Liver (tissue), 9 donors: ENCODE data around the gene ZG16B. TPM values are rescaled to one million over a fixed set of nuclear protein-coding genes. Genes with fewer than 3 reads are reported as not detected.

Experiments used
- DNase-seq: peaks from one replicate; pipeline ENCODE4 v3.0.0-alpha.2; 2017; ENCODE audit warnings: low spot score
- H3K27ac ChIP-seq, 2 donors: one replicate each; pipeline ENCODE4 v1.7.0; 2013; ENCODE audit warnings: inconsistent platforms in 2 of 2, low read length in 2 of 2, control low read depth in 1 of 2, low read depth in 1 of 2, mild to moderate bottlenecking in 1 of 2
- H3K27me3 ChIP-seq, 4 donors: one replicate each; pipeline versions ENCODE4 v1.6.1 to v1.7.0; 2013; ENCODE audit warnings: low read length in 3 of 4, inconsistent platforms in 1 of 4, mild to moderate bottlenecking in 1 of 4, moderate library complexity in 1 of 4; ENCODE audit not compliant: control insufficient read depth in 4 of 4, insufficient read depth in 4 of 4
- H3K36me3 ChIP-seq, 4 donors: one replicate each; pipeline versions ENCODE4 v1.6.1 to v1.7.0; 2013; ENCODE audit warnings: low read length in 3 of 4, mild to moderate bottlenecking in 3 of 4, low read depth in 1 of 4, moderate library complexity in 1 of 4; ENCODE audit not compliant: control insufficient read depth in 4 of 4, insufficient read depth in 3 of 4
- H3K4me1 ChIP-seq, 4 donors: one replicate each; pipeline versions ENCODE4 v1.6.1 to v1.7.0; 2013; ENCODE audit warnings: low read length in 3 of 4, mild to moderate bottlenecking in 3 of 4, moderate library complexity in 1 of 4; ENCODE audit not compliant: control insufficient read depth in 4 of 4, insufficient read depth in 4 of 4
- H3K4me3 ChIP-seq, 3 donors: one replicate each; pipeline versions ENCODE4 v1.6.1 to v1.7.0; 2013; ENCODE audit warnings: low read length in 3 of 3, control low read depth in 1 of 3, low read depth in 1 of 3, mild to moderate bottlenecking in 1 of 3
- H3K9ac ChIP-seq, 2 donors: one replicate each; pipeline ENCODE4 v1.7.0; 2013; ENCODE audit warnings: low read length in 2 of 2, mild to moderate bottlenecking in 2 of 2, moderate library complexity in 2 of 2, control low read depth in 1 of 2, low read depth in 1 of 2
- H3K9me3 ChIP-seq, 4 donors: one replicate each; pipeline versions ENCODE4 v1.6.1 to v1.7.0; 2013; ENCODE audit warnings: low read length in 3 of 4; ENCODE audit not compliant: control insufficient read depth in 4 of 4
- EGR1 ChIP-seq, 2 donors: IDR thresholded peaks; 2 replicates each; pipeline ENCODE4 v1.6.1; 2016 to 2018; ENCODE audit warnings: antibody characterized with exemption in 2 of 2, low read depth in 2 of 2
- FOXA1 ChIP-seq: IDR thresholded peaks from 2 replicates; pipeline ENCODE4 v1.6.1; 2016; ENCODE audit warnings: antibody characterized with exemption
- FOXA2 ChIP-seq: IDR thresholded peaks from 2 replicates; pipeline ENCODE4 v1.6.1; 2016; ENCODE audit warnings: antibody characterized with exemption
- GABPA ChIP-seq, 2 donors: IDR thresholded peaks in 1 of 2; conservative IDR thresholded peaks in 1 of 2; 2 replicates each; pipeline ENCODE4 v1.6.1; 2016; ENCODE audit warnings: antibody characterized with exemption in 2 of 2, mild to moderate bottlenecking in 1 of 2, moderate library complexity in 1 of 2
- HNF4A ChIP-seq, 2 donors: conservative IDR thresholded peaks; 2 replicates each; pipeline ENCODE4 v1.6.1; 2016; ENCODE audit warnings: antibody characterized with exemption in 2 of 2, mild to moderate bottlenecking in 2 of 2
- HNF4G ChIP-seq: IDR thresholded peaks from 2 replicates; pipeline ENCODE4 v1.6.1; 2016; ENCODE audit warnings: antibody characterized with exemption
- MAX ChIP-seq: IDR thresholded peaks from 2 replicates; pipeline ENCODE4 v1.6.1; 2016; ENCODE audit warnings: antibody characterized with exemption
- NR2F2 ChIP-seq: IDR thresholded peaks from 2 replicates; pipeline ENCODE4 v1.6.1; 2016; ENCODE audit warnings: antibody characterized with exemption
- RAD21 ChIP-seq, 2 donors: IDR thresholded peaks; 2 replicates each; pipeline ENCODE4 v1.6.1; 2016; ENCODE audit warnings: antibody characterized with exemption in 2 of 2, mild to moderate bottlenecking in 2 of 2
- RXRA ChIP-seq, 2 donors: IDR thresholded peaks; 2 replicates each; pipeline ENCODE4 v1.6.1; 2017 to 2018; ENCODE audit warnings: antibody characterized with exemption in 2 of 2, mild to moderate bottlenecking in 1 of 2
- SP1 ChIP-seq: IDR thresholded peaks from 2 replicates; pipeline ENCODE4 v1.6.1; 2018; ENCODE audit warnings: antibody characterized with exemption, mild to moderate bottlenecking
- YY1 ChIP-seq: IDR thresholded peaks from 2 replicates; pipeline ENCODE4 v1.6.1; 2016; ENCODE audit warnings: antibody characterized with exemption, mild to moderate bottlenecking
- WGBS: extraction: QIAGEN DNeasy Blood & Tissue Kit; methylation state at CpG from one replicate; pipeline ENCODE4 v1.1.7; 2013; 5-methylcytosine and 5-hydroxymethylcytosine counted together
- polyA plus RNA-seq, 2 donors: library from polyadenylated mRNA; stranded (reverse) in 1 of 2; unstranded in 1 of 2; fragments of 200-250 nt in 1 of 2; fragments of >200 nt in 1 of 2; fragmentation: Nextera tagmentation in 1 of 2; extraction: Ambion mirVana in 1 of 2; gene quantifications; one replicate each; pipeline versions ENCODE4 v1.2.1 to v1.2.3, GENCODE V29; 2013 to 2015
- total RNA-seq, 2 donors: library from RNA; depleted of rRNA; stranded (reverse); fragments of >200 nt; gene quantifications; one replicate each; pipeline ENCODE4 v1.2.3, GENCODE V29; 2014
- TF ChIP-seq, protein P1 (sequence below): fragments of 150-350 bp; IDR thresholded peaks from 2 replicates; pipeline ENCODE4 v1.5.1; 2017; ENCODE audit warnings: improper control_type of control experiment, low read depth, low read length; ENCODE audit not compliant: missing input control
- TF ChIP-seq, protein P2 (sequence below): IDR thresholded peaks from 2 replicates; pipeline ENCODE4 v1.6.1; 2016; ENCODE audit warnings: antibody characterized with exemption
- TF ChIP-seq, protein P3 (sequence below): IDR thresholded peaks from 2 replicates; pipeline ENCODE4 v1.6.1; 2016; ENCODE audit warnings: antibody characterized with exemption, mild to moderate bottlenecking
- donor health status: healthy.
- donor health status: healthy.
- donor health status: healthy.
- donor health status: healthy.
- donor health status: healthy.

Gene ZG16B
- total and polyA plus RNA-seq, 4 donors, result 0.24 to 0.79 (median 0.43) TPM

DNA sequence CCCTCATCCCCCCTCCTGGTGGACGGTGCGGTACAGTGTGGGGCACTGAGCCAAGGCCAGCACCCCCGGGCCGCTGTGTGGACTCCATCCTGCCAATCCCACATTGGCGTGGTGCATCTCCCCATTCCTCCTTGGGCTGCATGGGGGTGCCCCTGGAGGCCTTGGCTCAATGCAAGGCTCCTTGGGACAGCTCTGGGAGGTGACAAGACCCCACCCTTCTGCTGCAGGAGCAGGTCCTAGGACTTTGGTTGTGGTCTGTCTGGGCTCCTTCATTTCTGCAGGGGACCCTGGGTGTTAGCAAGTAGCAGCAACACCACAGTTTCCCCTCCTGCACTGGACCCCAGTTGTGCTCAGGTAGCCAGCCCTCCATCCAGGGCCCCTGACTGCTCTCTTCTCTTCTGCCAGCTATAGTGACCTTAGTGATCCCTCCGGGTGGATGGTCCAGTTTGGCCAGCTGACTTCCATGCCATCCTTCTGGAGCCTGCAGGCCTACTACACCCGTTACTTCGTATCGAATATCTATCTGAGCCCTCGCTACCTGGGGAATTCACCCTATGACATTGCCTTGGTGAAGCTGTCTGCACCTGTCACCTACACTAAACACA is 11.7 kb upstream of the ZG16B start:
- Histone ChIP-seq H3K27ac (no peak overlapping the region), H3K9ac (no peak overlapping the region), H3K36me3 (no peaks in the 10 kb centered on the region), H3K4me3 (no peak overlapping the region), H3K27me3 (peaks cover 0 to 3% (median 0%) of the 10 kb centered on the region in 4 donors), H3K9me3 (no peaks in the 10 kb centered on the region), H3K4me1 (no peaks in the 10 kb centered on the region)
- TF ChIP-seq FOXA2 (no peak), EGR1 (IDR thresholded peaks at IDR 0.05; ENCODE audit: low read depth in 2 of 2) (no peak), YY1 (no peak), HNF4G (no peak), SP1 (no peak), RAD21 (IDR thresholded peaks at IDR 0.05) (no peak), RXRA (IDR thresholded peaks at IDR 0.05) (no peak)
- TF ChIP-seq, protein P1, sequence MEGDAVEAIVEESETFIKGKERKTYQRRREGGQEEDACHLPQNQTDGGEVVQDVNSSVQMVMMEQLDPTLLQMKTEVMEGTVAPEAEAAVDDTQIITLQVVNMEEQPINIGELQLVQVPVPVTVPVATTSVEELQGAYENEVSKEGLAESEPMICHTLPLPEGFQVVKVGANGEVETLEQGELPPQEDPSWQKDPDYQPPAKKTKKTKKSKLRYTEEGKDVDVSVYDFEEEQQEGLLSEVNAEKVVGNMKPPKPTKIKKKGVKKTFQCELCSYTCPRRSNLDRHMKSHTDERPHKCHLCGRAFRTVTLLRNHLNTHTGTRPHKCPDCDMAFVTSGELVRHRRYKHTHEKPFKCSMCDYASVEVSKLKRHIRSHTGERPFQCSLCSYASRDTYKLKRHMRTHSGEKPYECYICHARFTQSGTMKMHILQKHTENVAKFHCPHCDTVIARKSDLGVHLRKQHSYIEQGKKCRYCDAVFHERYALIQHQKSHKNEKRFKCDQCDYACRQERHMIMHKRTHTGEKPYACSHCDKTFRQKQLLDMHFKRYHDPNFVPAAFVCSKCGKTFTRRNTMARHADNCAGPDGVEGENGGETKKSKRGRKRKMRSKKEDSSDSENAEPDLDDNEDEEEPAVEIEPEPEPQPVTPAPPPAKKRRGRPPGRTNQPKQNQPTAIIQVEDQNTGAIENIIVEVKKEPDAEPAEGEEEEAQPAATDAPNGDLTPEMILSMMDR, result no peak
- TF ChIP-seq, protein P2, sequence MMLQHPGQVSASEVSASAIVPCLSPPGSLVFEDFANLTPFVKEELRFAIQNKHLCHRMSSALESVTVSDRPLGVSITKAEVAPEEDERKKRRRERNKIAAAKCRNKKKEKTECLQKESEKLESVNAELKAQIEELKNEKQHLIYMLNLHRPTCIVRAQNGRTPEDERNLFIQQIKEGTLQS, result no peak
- DNase-seq, result no peak
- WGBS, result 92% methylated on average over 10 of the region's 10 CpGs

DNA sequence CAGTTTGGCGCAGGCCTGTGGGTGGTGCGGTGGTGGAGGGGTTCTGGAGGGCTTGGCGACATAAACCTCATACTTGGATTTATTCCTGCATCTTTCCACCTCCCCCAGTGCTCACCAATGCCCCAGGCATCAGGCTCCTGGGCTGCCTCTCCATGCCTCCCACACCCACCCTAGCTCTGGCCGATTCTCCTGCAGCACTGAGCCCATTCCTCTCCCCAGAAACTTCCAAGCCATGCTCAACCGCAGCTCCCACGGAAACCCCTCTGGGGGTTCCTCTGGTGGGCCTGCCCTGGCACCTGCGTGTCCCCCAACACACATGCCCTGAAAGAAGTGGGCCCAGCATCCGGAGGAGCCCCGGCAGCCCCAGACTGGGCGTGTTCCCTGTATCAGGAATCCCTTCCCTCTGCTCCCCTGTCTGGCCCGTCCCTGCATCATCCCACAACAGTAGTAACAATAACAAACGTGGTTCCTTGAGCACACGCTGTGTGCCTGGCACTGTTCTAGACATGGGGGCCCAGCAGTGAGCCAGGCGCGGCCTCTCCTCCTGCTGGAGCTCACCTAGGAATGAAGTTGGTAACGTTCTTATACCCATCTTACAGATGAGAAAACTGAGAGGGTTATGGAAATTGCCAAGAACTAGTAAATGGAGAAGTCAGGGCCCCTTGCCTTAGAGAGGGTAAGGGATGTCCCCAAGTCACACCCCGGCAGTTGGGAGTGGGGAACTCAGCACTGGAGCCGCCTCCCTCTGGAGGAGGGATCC is 10.7 kb upstream of the ZG16B start:
- 84% methylated on average over 18 of the region's 18 CpGs for WGBS
- H3K4me1 ChIP-seq, result no peaks in the 10 kb centered on the region
- TF ChIP-seq SP1 (no peak), RAD21 (IDR thresholded peaks at IDR 0.05) (no peak), MAX (no peak), HNF4G (no peak), FOXA2 (no peak), HNF4A (conservative IDR thresholded peaks at IDR 0.05) (no peak)
- TF ChIP-seq, protein P2, result no peak
- no peak overlapping the region for H3K9ac ChIP-seq
- H3K9me3 ChIP-seq, result no peaks in the 10 kb centered on the region
- H3K27ac ChIP-seq, result no peak overlapping the region
- DNase-seq, result no peak
- H3K4me3 ChIP-seq, result no peak overlapping the region
- no peaks in the 10 kb centered on the region for H3K36me3 ChIP-seq
- H3K27me3 ChIP-seq, result peaks cover 0 to 3% (median 0%) of the 10 kb centered on the region in 4 donors

DNA sequence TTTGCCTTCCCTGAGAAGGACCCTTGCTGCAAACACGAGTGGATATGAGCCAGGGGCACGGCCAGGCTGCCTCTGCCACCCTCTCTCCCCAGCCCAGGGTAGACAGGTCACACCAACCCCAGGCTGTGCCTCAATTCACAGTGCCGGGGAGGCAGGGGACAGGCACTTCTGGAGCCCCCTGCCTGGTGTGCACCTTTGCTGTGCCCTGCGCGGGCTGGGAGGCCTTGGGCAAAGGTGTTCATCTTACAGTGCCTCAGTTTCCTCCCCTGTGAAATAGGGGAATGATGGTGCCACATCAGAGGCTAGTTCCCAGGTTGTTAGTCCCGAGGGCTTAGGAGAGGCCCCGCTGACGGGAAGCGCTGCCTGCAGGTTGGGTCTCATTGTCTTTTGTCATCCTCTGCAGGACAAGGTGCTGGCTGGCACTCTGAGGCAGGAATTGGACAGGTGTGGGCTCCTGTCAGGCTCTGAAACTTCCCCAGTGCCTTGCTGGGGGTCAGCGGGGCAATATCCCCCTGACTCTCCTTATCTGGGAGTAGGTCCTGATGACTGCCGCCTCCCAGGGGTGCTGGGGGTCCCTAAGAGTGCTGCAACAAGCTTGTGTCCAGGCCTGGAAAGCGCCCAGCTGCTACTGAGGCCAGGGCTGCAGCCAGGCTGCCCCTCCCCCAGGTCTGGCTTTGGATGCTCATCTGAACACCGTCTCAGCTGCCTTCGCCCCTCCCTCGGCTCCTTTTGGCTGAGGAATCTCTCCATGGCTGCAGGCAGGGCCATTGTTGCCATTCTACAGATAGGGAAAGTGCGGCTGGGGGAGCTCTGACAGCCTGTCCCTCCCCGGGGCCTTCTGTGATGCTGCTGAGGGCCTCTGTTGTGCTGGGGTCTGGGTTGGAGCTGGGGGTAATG is 9.9 kb upstream of the ZG16B start:
- WGBS, result 67% methylated on average over 17 of the region's 17 CpGs
- no peak overlapping the region for H3K27ac ChIP-seq
- H3K36me3 ChIP-seq, result no peaks in the 10 kb centered on the region
- H3K9ac ChIP-seq, result no peak overlapping the region
- no peaks in the 10 kb centered on the region for H3K9me3 ChIP-seq
- H3K4me1 ChIP-seq, result no peaks in the 10 kb centered on the region
- no peak for DNase-seq
- TF ChIP-seq MAX (no peak), FOXA1 (no peak), RAD21 (IDR thresholded peaks at IDR 0.05) (no peak), NR2F2 (no peak), GABPA (IDR thresholded peaks at IDR 0.05 in 1 of 2, conservative IDR thresholded peaks at IDR 0.05 in 1 of 2) (no peak)
- TF ChIP-seq, protein P3, sequence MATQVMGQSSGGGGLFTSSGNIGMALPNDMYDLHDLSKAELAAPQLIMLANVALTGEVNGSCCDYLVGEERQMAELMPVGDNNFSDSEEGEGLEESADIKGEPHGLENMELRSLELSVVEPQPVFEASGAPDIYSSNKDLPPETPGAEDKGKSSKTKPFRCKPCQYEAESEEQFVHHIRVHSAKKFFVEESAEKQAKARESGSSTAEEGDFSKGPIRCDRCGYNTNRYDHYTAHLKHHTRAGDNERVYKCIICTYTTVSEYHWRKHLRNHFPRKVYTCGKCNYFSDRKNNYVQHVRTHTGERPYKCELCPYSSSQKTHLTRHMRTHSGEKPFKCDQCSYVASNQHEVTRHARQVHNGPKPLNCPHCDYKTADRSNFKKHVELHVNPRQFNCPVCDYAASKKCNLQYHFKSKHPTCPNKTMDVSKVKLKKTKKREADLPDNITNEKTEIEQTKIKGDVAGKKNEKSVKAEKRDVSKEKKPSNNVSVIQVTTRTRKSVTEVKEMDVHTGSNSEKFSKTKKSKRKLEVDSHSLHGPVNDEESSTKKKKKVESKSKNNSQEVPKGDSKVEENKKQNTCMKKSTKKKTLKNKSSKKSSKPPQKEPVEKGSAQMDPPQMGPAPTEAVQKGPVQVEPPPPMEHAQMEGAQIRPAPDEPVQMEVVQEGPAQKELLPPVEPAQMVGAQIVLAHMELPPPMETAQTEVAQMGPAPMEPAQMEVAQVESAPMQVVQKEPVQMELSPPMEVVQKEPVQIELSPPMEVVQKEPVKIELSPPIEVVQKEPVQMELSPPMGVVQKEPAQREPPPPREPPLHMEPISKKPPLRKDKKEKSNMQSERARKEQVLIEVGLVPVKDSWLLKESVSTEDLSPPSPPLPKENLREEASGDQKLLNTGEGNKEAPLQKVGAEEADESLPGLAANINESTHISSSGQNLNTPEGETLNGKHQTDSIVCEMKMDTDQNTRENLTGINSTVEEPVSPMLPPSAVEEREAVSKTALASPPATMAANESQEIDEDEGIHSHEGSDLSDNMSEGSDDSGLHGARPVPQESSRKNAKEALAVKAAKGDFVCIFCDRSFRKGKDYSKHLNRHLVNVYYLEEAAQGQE, result no peak
- TF ChIP-seq, protein P2, result no peak
- peaks cover 0 to 3% (median 0%) of the 10 kb centered on the region in 4 donors for H3K27me3 ChIP-seq
- H3K4me3 ChIP-seq, result no peak overlapping the region
